HG03521 (cell line): ENCODE measurements around the gene NFYC.

Experiments used
- ATAC-seq: cut with Tn5 transposase; IDR thresholded peaks from one replicate; pipeline ENCODE4 v1.9.1; 2021; ENCODE audit warnings: mild to moderate bottlenecking, moderate library complexity; ENCODE audit not compliant: unreplicated experiment

NFYC gene

DNA sequence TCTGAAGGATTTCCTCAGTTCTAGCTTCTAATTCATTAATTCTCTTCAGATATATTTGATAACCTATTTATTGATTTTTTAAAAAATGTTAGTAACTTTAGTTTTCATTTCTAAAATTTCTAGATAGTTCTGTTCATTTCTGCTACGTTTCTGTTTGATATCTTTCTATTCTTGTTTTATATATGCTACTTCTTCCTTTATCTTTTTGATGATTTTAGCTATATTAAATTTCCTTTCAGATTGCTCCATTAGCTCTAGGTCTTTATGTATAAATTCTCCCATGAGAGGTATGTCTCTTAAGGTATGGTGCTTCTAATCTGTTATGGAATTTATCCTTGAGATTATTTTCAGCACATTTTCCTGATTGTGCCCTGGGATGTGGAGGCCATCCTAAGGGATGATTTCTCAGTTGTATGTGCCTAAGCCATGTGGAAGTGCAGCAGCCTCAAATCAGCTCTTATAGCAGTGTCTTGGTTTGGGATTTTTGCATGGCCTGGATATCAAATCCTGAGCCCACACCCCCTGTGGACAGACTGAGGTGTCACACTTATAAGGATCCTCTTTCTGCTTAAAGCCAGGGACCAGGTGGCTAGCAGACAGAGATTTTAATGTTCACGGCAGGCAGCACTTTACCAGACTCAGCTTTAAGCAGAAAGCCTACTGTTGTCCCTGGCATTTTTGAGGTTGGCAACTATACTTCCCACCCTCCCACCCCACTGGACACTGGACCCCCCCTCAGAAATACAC is 85.9 kb downstream of the NFYC start:
- ATAC-seq, result no peak

DNA sequence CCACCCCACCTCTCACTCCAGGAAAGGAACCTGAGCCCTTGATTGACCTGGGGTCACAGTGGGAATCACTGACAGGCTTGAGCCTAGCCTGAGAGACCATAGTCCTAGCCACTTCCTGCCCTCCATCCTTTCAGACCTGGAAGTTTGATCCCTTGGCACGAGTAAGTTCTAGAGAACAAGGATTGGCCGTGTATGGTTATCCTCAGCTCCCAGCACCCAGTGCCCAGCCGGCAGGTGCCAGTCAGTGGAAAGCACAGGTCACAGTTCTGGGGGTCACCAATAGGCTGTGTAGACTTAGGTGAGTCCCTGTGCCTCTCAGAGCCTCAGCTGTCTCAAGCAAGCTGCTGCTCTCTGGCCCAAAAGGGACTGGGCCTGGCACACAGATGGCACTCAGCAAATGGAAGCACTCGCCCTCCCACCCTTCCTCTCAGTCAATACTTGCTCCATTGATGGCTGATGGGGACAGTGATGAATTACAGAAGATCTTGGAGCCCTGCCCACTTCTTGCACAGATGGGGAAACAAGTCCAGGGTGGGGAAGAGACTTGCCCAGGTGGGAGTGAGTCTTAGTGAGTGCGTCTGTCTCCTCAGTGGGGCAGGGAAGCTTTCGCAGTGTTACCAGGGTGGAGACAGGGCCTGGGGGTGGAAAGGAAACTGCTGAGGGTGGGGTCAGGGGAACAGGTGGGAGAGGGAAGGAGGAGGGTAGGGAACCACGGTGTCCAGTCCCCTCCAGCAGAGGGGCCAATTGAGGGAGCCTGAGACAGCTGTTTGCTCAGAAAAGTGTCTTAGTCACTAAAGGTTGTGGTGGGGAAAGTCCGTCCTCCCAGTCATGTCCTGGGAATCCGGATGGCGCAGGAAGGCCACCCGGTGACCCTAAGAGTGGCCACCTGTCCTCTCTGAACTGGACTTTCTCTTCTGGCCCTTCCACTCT is 89.4 kb downstream of the NFYC start:
- ATAC-seq, result no peak

DNA sequence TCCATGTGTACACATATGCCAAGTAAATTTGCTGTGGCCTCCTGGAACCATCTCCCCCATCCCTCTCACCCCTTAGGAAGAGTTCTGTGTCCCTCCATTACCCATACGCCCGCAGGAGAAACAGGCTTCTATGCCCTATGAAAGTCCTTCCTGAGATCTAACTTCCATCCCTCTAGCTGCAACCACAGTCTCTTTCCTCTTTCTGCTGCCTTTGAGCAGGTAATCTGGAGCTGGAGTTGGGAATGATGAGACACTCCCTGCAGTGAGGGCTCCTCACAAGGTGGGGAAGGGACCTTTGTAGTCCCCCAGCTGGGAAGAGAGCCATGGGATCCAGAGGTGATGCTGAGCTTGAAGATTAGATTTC is 90.1 kb downstream of the NFYC start:
- ATAC-seq, result no peak

DNA sequence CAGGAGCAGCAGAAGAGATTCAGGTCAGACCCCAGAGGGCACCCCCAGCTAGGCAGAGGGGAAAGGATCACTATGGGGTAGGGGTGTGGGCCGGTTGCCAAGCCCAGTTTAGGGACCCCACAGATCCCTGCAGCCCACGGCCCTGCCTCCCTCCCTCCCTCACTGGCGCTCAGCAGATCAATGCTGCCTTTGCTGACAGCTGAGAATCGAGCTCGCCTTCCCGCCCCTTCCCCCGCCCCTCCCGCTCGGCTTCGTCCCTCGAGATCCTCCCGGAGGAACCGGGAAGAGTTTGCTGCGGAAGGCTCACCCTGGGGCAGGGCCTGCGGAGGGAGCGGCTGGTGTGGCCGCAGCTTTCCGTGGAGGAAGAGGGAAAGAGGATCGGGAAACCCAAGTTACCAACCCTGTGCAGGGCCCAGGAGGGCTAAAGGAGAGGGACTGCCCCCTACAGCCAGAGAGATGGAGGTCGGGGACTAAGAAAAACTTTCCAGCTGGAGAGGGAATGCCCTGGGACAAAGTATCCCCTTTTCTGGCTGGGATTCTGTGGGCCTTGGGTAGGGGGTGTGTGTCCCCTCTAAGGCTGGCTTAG is 91.0 kb downstream of the NFYC start:
- ATAC-seq, result no peak

DNA sequence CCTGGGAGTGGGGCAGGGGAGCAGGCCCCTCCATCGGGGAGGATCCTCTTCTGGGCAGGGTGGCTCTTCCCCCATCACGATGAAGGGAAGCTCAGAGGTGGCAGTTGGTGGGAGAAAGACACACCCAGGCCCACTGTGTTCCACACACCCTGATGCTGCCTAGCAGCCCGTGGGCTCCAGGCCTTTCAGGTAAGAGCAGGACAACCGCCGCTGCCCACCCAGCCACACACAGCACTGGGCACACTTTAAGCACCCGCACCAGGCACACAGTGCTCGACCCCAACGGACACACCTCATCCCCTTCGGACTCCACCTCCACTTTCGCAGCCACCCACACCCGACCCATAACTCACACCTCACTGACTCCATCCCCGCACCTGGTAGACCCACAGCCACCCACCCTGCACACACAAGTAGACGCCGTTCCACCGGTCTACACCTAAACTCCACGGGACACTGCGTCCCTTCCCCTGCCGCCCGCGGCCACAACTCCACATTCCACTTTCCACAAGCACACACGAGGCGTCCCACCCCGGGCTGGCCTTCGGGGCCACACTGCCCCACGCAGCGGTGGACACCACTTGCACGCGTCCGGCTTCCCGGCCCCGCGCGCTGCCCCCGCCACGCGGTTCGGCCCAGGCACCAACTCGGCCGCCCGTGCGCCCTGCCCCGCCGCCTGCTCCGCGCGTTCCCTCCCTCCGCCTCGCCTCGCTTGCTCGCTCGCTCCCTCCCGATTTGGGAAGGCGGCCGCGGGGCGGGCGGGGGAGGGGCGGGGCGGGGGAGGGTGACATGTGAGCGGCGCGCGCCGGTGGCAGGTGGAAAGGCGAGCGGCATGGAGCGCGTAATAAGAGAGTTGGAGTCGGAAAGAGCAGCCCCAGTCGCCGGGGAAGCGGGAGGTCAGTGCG is 91.7 kb downstream of the NFYC start, which contains the start of gene KCNQ4:
Gene KCNQ4 (plus strand): TSS at position 787 of the 905 bp plus-strand sequence. CDS start 307 bp downstream, outside the sequence.
- ATAC-seq, result no peak

DNA sequence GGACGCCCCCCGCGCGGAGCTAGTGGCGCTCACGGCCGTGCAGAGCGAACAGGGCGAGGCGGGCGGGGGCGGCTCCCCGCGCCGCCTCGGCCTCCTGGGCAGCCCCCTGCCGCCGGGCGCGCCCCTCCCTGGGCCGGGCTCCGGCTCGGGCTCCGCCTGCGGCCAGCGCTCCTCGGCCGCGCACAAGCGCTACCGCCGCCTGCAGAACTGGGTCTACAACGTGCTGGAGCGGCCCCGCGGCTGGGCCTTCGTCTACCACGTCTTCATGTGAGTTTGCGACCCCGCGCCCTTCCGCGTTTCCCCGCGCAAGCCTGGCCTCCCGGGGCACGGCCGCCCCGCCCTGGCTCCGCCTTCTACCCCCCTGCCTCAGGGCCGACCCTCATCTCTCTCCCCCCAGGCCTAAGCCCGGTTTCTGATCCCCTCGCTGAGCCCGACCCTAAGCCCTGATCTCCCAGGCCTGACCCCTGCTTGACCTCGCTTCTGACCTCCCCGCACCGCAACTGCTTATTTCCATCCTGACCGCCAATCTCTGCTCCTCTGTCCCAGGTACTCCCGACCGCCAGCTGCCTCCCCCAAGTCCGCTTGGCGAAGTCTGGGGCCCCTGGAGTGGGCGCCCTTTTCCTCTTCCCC is 92.8 kb downstream of the NFYC start:
- ATAC-seq, result no peak

DNA sequence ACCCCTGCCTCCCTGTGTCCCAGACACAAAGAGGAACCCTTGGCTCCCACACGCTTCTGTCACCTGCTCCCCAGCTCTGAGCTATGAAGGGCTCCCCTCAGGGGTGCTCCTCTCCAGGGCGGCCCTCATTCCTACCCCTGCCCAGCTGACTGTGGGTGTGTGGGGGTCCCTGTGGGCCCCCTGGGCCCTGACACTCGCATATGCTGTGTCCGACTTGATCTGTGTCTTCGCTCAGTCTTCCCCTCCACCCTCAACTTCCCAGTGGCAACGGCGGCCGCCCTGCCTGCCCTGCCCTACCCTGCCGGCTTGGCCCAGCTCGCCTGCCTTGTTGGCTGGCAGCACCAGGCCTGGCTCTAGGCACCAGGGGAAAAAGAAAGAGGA is 93.3 kb downstream of the NFYC start:
- no peak for ATAC-seq

DNA sequence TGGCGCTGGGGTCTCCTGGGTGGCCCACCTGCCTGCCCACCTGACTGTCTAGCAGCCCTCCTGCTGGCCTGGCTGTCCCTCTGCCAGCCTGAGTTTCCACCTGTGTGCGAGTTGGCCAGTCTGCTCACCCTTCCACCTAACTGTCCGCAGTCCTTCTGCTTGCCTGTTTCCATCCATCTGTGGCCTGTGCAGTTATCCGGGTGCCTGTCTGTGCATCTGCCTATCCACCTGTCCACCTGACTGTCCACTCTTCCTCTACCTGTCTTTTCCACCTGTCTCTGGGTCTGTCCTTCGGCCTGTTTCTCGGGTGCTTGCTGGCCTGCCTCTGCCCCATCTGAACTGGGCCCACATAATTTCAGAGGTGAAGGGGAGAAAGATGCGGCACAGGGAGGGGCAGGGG is 93.9 kb downstream of the NFYC start:
- no peak for ATAC-seq

DNA sequence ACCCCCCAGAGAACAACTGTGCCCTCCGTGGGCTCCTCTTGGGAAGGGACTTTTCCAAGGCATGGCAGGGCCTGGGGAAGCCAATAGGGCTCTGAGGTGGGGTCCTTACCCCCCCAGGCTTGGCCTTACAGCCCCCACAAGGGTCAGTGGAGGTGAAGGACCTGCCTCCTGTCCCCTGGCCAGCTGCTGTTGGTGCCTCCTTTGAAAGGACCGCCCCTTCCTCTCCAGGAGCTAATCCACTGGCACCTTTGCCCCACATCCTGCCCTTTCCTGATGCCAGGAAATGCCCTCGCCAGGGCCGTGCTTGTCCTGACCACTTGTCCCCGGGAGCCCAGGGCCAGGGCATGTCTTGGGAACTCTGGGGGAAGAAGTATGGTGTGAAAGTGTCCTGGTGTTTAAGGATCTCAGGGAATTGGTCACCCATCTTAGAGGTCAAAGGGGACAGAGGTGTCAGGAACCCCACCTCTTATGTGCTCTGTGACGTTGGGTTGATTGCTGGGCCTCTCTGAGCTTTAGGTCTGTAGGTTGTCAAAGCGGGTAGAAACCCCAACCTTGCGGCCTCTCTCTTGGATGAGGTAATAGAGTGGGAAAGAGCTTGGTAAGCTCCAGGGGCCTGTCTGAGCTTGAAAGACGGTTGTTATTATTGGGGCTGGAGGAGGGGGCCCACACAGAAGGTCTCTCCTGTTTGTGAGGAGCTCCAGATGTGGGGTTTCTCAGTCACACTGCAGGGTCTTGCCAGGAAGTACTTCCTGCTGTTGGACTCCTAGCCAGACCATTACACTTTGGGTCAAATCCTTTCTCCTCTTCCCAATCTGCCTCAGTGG is 94.9 kb downstream of the NFYC start:
- no peak for ATAC-seq

DNA sequence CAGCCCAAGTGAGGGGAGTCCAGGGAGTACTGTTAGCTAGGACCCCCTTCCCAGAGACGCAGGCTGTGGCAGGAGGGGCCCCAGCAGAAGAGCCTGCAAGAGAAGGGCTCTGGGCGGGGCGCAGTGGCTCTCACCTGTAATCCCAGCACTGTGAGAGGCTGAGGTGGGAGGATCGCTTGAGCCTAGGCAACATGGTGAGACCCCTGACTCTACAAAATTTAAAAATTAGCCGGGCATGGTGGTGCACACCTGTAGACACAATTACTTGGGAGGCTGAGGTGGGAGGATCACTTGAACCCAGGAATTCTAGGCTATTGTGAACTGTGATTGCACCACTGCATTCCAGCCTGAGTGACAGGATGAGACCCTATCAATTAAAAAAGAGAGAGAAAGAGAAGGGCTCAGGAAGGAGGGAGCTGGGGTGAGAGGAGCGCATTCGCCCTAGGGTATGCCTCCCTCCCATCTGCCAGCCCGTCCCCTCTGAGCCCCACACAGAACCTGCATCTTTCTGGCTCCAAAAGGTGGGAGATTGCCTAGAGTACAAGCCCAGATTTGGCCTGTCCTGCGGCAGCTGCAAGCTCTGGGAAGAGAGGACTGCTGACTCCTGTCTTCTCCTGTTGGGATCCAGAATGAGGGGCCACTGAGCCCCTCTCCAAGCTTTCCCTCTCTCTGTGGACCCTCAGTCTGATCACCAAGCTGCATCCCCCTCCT is 95.6 kb downstream of the NFYC start:
- no peak for ATAC-seq

DNA sequence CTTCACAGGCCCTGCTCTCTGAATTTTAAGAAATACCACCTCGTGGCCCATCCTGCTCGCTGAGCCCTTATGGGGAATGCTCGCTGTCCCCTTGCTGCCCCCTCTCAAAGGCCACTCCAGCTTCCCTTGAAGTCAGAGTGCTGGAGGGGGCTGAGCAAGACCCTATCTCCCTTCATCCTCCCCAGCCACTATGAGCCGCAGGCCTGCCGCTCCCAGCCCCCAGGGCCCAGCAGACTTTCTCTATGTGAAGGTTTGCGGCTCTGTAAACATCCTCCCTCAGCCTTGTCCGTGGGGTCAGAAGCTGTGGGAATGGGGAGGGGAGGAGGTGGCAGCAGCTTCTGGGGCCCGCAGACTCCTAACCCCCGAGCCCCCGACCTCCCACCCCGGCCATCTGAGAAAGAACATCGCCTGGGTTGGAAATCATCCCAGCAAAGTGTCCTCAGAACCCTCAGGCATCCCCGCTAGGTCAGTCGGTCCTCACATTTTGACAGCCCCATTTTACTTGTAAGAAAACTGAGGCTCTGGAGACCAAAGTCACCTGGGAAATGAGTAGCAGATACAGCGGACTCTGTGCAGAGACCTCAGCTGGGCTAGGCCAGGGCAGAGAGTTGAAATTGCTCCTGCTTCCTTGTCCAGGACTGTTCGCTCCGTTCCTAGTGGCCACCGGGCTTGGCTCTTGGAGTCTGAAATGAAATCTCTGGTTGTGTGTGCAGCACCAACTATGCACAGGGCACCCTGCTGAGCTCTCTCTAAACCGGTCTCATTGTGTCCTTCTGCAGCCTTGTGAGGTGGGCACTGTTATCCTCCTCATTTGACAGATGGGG is 96.4 kb downstream of the NFYC start:
- ATAC-seq, result no peak

DNA sequence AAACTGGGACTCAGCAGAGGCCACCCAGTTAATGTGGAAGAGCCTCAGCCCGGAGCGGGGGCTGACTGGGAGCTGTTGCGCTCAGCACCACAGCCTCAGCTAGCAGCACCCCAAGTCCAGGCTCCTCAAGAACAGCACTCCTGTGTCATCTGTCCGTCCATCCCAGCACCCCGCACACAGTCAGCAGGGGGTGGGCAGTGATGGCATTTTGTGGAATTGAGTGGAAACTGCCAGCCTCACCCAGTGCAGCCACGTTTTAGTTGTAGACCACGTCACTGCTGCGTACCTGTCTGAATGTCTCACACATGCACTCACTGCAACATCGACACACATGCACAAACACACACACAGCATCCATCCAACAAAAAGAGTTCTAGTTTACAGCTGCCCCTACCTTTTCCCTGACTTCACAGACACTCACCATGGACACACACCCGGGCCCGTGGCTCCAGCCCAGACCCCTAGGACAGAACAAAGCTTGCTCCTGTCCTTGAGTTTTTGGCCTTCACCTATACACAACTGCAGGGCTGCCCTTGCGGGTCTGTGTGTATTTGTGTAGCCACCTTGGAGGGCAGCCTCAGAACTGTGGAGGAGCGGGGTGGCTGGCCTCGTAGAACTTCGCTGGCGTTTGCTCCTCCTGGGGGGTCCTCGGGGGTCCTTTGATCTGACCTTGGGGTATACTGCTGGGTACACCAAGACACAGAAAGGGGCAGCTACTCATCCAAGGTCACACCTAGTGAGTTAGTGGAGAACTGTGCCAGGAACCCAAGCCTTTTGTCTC is 97.2 kb downstream of the NFYC start:
- no peak for ATAC-seq

DNA sequence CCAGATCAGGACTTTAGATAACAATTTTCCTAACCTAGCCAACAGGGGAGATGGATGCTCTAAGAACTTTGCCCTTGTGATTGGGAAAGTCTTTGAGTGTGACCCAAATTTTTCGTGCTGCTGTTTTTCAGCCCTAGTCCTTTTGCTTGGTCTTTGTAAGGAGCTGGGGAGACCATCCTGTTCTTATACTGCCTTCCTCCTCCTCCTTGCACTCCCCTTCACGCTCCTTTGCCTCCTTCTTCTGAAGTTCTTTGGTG is 97.8 kb downstream of the NFYC start:
- no peak for ATAC-seq

DNA sequence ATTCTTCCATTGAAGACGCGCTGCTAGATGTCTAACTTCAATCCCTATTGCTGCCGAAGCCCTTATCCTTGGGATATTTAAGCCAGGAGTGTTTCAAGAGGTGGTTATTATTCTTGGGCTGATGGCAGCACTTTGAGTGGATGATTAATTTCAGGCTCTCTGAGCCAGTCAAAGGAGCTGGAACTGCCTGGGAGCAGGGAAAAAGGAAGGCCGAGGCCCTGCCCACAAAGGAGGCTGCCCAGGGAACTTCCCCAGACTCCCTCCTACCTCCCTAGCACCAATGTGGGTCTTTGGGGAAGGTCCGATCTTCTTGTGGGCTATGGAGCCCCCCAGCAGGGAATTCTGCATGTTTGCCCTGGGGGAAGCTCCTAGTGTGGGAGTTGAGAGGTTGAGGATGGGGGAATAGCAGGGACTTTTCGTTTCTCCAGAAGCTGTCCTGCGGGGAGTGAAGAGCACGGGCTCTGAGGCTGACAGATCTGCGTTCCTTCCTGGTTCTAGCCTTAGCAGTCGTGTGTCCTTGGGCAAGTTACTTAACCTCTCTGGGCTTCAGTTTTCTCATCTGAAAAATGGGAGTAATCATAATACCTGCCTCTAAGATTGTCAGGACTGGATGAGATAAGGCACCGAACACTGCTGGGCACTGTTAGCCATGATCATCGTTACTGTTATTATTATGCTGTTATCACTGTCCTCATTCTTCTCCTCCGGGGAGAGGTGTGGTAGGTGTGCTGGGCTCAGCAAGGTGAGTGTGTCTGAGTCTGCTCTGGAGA is 98.3 kb downstream of the NFYC start:
- ATAC-seq, result no peak

DNA sequence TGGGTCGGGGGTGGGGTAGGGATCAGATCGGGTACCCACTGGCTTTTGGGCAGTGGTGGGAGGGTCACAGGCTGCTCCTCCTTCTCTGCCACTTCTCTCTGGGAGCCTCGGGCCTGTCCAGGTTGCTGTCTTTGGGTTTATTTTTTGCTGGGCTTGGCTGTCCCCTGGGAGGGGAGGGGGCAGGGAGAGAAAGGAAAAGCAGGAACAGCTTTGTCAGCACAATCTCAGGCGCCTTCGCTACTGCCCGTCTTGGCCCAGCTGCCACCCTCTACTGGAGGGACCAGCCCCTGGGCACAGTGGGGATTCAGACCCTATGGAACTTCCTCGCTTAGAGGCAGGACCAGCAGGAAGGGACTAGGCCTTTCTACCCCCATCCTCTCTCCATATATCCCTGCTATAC is 100.5 kb downstream of the NFYC start:
- ATAC-seq, result no peak

DNA sequence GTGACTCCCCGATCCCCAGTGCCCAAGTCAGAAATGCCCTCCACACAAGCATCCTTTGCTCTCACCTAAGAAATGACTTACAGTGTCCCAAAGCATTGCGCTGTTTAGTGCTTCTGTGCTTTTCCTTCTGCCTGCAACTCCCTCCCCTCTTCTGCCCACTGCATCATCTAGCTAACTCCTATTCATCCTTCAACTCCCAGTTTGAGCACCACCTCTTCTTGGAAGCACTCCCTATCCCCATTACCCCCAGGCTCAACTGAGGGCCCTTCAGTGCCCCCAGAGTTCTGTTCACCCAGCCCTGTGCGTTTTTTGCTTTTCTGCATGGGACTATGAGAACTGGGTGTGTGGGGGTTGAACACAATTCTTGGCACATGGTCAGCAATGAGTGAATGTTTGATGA is 102.1 kb downstream of the NFYC start:
- ATAC-seq, result no peak

DNA sequence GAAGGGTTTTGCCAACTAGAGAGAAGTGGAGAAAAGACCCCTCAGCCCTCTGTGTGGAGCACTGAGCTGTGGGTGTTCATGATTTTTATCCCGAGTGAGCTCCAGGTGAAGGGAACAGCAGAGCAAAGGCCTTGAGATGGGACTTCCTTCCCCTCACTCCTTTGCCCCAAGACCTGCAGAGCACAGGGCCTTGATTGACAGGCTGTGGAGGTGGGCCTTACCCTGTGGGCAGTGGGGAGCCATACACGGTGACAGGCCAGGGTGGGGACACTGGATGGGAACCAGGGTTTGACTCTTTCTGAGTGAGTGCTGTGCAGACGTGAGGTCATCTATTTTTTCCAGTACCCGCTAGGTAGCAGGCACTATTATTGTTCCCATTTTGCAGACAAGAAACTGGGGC is 102.5 kb downstream of the NFYC start:
- no peak for ATAC-seq
